ENCODE results near the gene QRICH2.

The QRICH2 gene

GRCh38 chr17:76243826-76244679, 64.0 kb downstream of the QRICH2 start:
- Histone ChIP-seq H3K9me3 (ENCODE audit: insufficient read depth, low read depth, low read length) (no peaks in the 10 kb centered on the region), H3K23ac (ENCODE audit: low read length) (no peak overlapping the region), H2AK5ac (ENCODE audit: low read length) (no peak overlapping the region), H3K14ac (ENCODE audit: low read length) (no peak overlapping the region), H4K8ac (ENCODE audit: low read depth, low read length) (no peak overlapping the region), H3K27me3 (ENCODE audit: insufficient read depth, low read length) (peaks cover 13% of the 10 kb centered on the region), H3K27ac (ENCODE audit: low read depth, low read length) (no peak overlapping the region), H4K12ac (ENCODE audit: low read depth, low read length) (no peak overlapping the region), H2BK5ac (ENCODE audit: low read depth, low read length, poor library complexity) (no peak overlapping the region), H3K4me3 (ENCODE audit: low read depth, low read length) (no peak overlapping the region), H3K79me2 (ENCODE audit: control insufficient read depth, insufficient read depth, low read length, poor library complexity) (no peaks in the 10 kb centered on the region), H3K4me2 (ENCODE audit: low read length) (no peak overlapping the region), H3K4me1 (ENCODE audit: control insufficient read depth in 1 of 2, insufficient read depth in 2 of 2, low read length in 2 of 2) (peaks cover 4 to 9% of the 10 kb centered on the region in 2 experiments), H3K18ac (ENCODE audit: low read length) (no peak overlapping the region), H3K79me1 (ENCODE audit: low read length) (no peaks in the 10 kb centered on the region), H2BK120ac (ENCODE audit: insufficient read depth, low read length, poor library complexity) (no peak overlapping the region), H2AFZ (ENCODE audit: insufficient read depth, low read length, poor library complexity) (no peak overlapping the region), H3K9ac (ENCODE audit: low read length) (no peak overlapping the region), H3K36me3 (ENCODE audit: control insufficient read depth in 1 of 2, insufficient read depth in 2 of 2, low read length in 2 of 2) (no peaks in the 10 kb centered on the region), H2BK12ac (ENCODE audit: low read length) (no peak overlapping the region), H3K4ac (ENCODE audit: low read depth, low read length) (no peak overlapping the region), H4K91ac (ENCODE audit: low read depth, low read length) (no peak overlapping the region)
- WGBS (ENCODE audit: extremely low coverage, insufficient coverage, insufficient read length), result no CpG with 5 or more reads among the region's 12 CpGs
- DNase-seq, result peak in 1 of 2 donors; percentile 65

GRCh38 chr17:76241691-76242255, 66.3 kb downstream of the QRICH2 start:
- WGBS (ENCODE audit: extremely low coverage, insufficient coverage, insufficient read length), result no CpG with 5 or more reads among the region's 15 CpGs
- H3K79me2 ChIP-seq (ENCODE audit: control insufficient read depth, insufficient read depth, low read length, poor library complexity), result no peaks in the 10 kb centered on the region
- no peaks in the 10 kb centered on the region for H3K9me3 ChIP-seq (ENCODE audit: insufficient read depth, low read depth, low read length)

DNA sequence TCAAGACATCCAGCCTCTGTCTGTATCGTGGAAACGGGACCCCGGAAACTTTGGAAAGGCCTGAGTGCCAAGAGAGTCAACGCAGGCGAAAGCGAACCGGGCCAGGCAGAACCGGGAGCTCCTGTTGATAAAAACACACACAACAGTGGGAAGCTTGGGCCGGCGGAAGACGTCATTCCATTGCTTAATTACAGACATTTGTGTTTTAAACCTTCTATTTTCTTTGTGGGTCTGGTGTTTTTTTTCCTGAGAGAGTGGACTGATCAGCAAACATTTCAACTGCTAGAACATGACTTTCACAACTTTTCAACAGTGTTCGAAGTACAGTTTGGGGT, 66.9 kb downstream of the QRICH2 start:
- no peak overlapping the region for H2AFZ ChIP-seq (ENCODE audit: insufficient read depth, low read length, poor library complexity)
- H2AK5ac ChIP-seq (ENCODE audit: low read length), result no peak overlapping the region
- DNase-seq, result no peak
- no CpG with 5 or more reads among the region's 12 CpGs for WGBS (ENCODE audit: extremely low coverage, insufficient coverage, insufficient read length)
- no peaks in the 10 kb centered on the region for H3K79me2 ChIP-seq (ENCODE audit: control insufficient read depth, insufficient read depth, low read length, poor library complexity)
- H3K4ac ChIP-seq (ENCODE audit: low read depth, low read length), result no peak overlapping the region
- H3K4me2 ChIP-seq (ENCODE audit: low read length), result peak overlapping the region; percentile 78
- H3K4me1 ChIP-seq (ENCODE audit: control insufficient read depth in 1 of 2, insufficient read depth in 2 of 2, low read length in 2 of 2), result peaks cover 4 to 7% of the 10 kb centered on the region in 2 experiments
- H3K18ac ChIP-seq (ENCODE audit: low read length), result no peak overlapping the region
- no peaks in the 10 kb centered on the region for H3K36me3 ChIP-seq (ENCODE audit: control insufficient read depth in 1 of 2, insufficient read depth in 2 of 2, low read length in 2 of 2)
- H3K4me3 ChIP-seq (ENCODE audit: low read depth, low read length), result no peak overlapping the region
- H4K8ac ChIP-seq (ENCODE audit: low read depth, low read length), result no peak overlapping the region
- H3K79me1 ChIP-seq (ENCODE audit: low read length), result no peaks in the 10 kb centered on the region
- H3K27ac ChIP-seq (ENCODE audit: low read depth, low read length), result no peak overlapping the region
- peaks cover 13% of the 10 kb centered on the region for H3K27me3 ChIP-seq (ENCODE audit: insufficient read depth, low read length)
- no peak overlapping the region for H2BK5ac ChIP-seq (ENCODE audit: low read depth, low read length, poor library complexity)
- H3K23ac ChIP-seq (ENCODE audit: low read length), result no peak overlapping the region
- no peaks in the 10 kb centered on the region for H3K9me3 ChIP-seq (ENCODE audit: insufficient read depth, low read depth, low read length)
- H2BK12ac ChIP-seq (ENCODE audit: low read length), result no peak overlapping the region
- H4K12ac ChIP-seq (ENCODE audit: low read depth, low read length), result no peak overlapping the region
- H4K91ac ChIP-seq (ENCODE audit: low read depth, low read length), result no peak overlapping the region
- H3K14ac ChIP-seq (ENCODE audit: low read length), result no peak overlapping the region
- no peak overlapping the region for H2BK120ac ChIP-seq (ENCODE audit: insufficient read depth, low read length, poor library complexity)
- no peak overlapping the region for H3K9ac ChIP-seq (ENCODE audit: low read length)

More at GRCh38 chr17:76241691-76242255, 66.3 kb downstream of the QRICH2 start:
- H3K4me1 ChIP-seq (ENCODE audit: control insufficient read depth in 1 of 2, insufficient read depth in 2 of 2, low read length in 2 of 2), result peaks cover 4 to 9% of the 10 kb centered on the region in 2 experiments
- no peak overlapping the region for H3K4me2 ChIP-seq (ENCODE audit: low read length)
- no peaks in the 10 kb centered on the region for H3K36me3 ChIP-seq (ENCODE audit: control insufficient read depth in 1 of 2, insufficient read depth in 2 of 2, low read length in 2 of 2)
- H4K8ac ChIP-seq (ENCODE audit: low read depth, low read length), result no peak overlapping the region
- H3K9ac ChIP-seq (ENCODE audit: low read length), result no peak overlapping the region
- no peak overlapping the region for H2BK12ac ChIP-seq (ENCODE audit: low read length)
- H3K4ac ChIP-seq (ENCODE audit: low read depth, low read length), result no peak overlapping the region
- no peak overlapping the region for H4K12ac ChIP-seq (ENCODE audit: low read depth, low read length)
- H2BK120ac ChIP-seq (ENCODE audit: insufficient read depth, low read length, poor library complexity), result no peak overlapping the region
- no peaks in the 10 kb centered on the region for H3K79me1 ChIP-seq (ENCODE audit: low read length)
- no peak overlapping the region for H3K23ac ChIP-seq (ENCODE audit: low read length)
- H4K91ac ChIP-seq (ENCODE audit: low read depth, low read length), result no peak overlapping the region
- no peak overlapping the region for H2BK5ac ChIP-seq (ENCODE audit: low read depth, low read length, poor library complexity)
- no peak overlapping the region for H2AFZ ChIP-seq (ENCODE audit: insufficient read depth, low read length, poor library complexity)
- no peak overlapping the region for H2AK5ac ChIP-seq (ENCODE audit: low read length)
- no peak overlapping the region for H3K4me3 ChIP-seq (ENCODE audit: low read depth, low read length)
- DNase-seq, result no peak
- H3K27ac ChIP-seq (ENCODE audit: low read depth, low read length), result no peak overlapping the region
- no peak overlapping the region for H3K14ac ChIP-seq (ENCODE audit: low read length)
- peaks cover 13% of the 10 kb centered on the region for H3K27me3 ChIP-seq (ENCODE audit: insufficient read depth, low read length)
- no peak overlapping the region for H3K18ac ChIP-seq (ENCODE audit: low read length)

DNA sequence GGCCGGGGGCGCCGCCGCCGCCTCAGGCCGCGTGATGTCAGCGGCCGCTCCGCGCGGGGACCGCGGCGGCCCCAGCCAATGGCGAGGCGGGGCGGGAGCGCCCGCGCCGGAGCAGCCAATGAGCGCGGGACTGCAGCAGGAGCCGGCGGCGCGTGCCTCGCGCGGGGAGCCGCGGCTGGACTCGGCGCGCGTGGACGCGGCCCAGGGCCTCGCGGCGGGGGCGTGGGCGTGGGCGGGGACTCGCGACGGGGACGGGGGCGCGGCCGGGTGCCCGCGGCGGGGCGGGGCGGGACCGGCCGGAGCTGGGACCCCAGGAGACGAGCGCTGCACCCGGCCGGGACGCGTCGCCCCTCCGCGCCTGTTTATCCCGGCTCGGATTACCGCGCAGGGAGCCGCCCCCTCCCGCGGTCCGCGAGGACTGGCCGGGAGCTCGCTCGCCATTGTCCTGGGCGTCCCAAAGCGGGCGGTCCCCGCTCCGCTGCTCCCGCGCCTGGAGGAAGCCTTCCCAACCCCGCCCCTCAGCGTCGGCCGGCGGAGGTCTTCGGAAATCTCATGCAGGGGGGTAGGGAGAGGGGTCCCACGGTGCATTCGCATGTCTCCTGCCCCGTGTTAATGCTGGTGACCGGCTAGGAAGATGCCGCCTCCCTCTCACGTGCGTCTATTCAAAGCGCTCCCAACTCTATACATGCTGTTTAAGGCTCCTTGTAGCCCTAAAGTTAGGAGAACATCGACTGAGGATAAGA, 67.4 kb downstream of the QRICH2 start, which contains the start of gene RNF157:
Gene RNF157 (minus strand): TSS at position 33 of the 743 bp plus-strand sequence. CDS start 253 bp downstream, outside the sequence.
- no peak within 1 kb of the TSS for H4K12ac ChIP-seq (ENCODE audit: low read depth, low read length)
- H3K4me3 ChIP-seq (ENCODE audit: low read depth, low read length), result peak within 1 kb of the TSS; percentile 65
- H3K4me1 ChIP-seq (ENCODE audit: control insufficient read depth in 1 of 2, insufficient read depth in 2 of 2, low read length in 2 of 2), result peaks cover 4 to 7% of the 10 kb centered on the region in 2 experiments
- H4K8ac ChIP-seq (ENCODE audit: low read depth, low read length), result no peak within 1 kb of the TSS
- no peaks in the 10 kb centered on the region for H3K36me3 ChIP-seq (ENCODE audit: control insufficient read depth in 1 of 2, insufficient read depth in 2 of 2, low read length in 2 of 2)
- no peak within 1 kb of the TSS for H2BK5ac ChIP-seq (ENCODE audit: low read depth, low read length, poor library complexity)
- peak within 1 kb of the TSS; percentile 78 for H3K4me2 ChIP-seq (ENCODE audit: low read length)
- no peak within 1 kb of the TSS for H3K18ac ChIP-seq (ENCODE audit: low read length)
- WGBS (ENCODE audit: extremely low coverage, insufficient coverage, insufficient read length), result no CpG with 5 or more reads among the region's 102 CpGs
- H3K23ac ChIP-seq (ENCODE audit: low read length), result no peak within 1 kb of the TSS
- no peak within 1 kb of the TSS for H3K27ac ChIP-seq (ENCODE audit: low read depth, low read length)
- no peaks in the 10 kb centered on the region for H3K79me2 ChIP-seq (ENCODE audit: control insufficient read depth, insufficient read depth, low read length, poor library complexity)
- H3K27me3 ChIP-seq (ENCODE audit: insufficient read depth, low read length), result peaks cover 13% of the 10 kb centered on the region
- H3K14ac ChIP-seq (ENCODE audit: low read length), result no peak within 1 kb of the TSS
- H3K79me1 ChIP-seq (ENCODE audit: low read length), result no peaks in the 10 kb centered on the region
- no peak within 1 kb of the TSS for H3K9ac ChIP-seq (ENCODE audit: low read length)
- H4K91ac ChIP-seq (ENCODE audit: low read depth, low read length), result no peak within 1 kb of the TSS
- DNase-seq, result peak in 1 of 2 donors; percentile 49
- H3K9me3 ChIP-seq (ENCODE audit: insufficient read depth, low read depth, low read length), result no peaks in the 10 kb centered on the region
- H3K4ac ChIP-seq (ENCODE audit: low read depth, low read length), result no peak within 1 kb of the TSS
- no peak within 1 kb of the TSS for H2AK5ac ChIP-seq (ENCODE audit: low read length)
- H2AFZ ChIP-seq (ENCODE audit: insufficient read depth, low read length, poor library complexity), result peak within 1 kb of the TSS; percentile 15
- no peak within 1 kb of the TSS for H2BK12ac ChIP-seq (ENCODE audit: low read length)
- no peak within 1 kb of the TSS for H2BK120ac ChIP-seq (ENCODE audit: insufficient read depth, low read length, poor library complexity)

Data from trophoblast cell (in vitro differentiated cells and primary cell).